ENCODE measurements around the gene RNU11. TPM values are rescaled to one million over a fixed set of nuclear protein-coding genes. Genes with fewer than 3 reads are reported as not detected.
"Not testable (repeated sequence)": the region's sequence is repeated elsewhere in the genome, so short reads cannot be mapped to it uniquely, and the experiment has no call there.

Gene RNU11
- total RNA-seq, 1 experiment from 2014 or later = not detected

DNA sequence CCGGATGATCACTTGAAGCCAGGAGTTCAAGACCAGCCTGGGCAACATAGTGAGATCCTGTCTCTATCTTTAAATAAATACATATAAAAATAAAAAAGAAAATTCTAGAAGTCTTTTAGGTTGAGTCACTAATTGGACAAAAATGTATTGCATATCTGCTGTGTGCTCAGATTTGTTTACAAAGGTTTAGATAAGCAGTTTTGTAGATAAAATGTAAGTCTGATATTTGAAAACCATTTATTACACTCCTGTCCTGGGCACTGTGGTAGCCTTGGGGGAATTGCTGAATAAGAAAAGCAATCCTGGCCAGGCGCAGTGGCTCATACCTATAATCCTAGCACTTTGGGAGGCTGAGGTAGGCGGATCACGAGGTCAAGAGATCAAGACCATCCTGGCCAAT lies 31.8 kb downstream of the RNU11 start:
- Histone ChIP-seq H3K4me1 (ENCODE audit: insufficient read depth, low read length) (no peaks in the 10 kb centered on the region), H3K9me3 (ENCODE audit: low read length) (no peaks in the 10 kb centered on the region), H2AFZ (ENCODE audit: low read length) (no peak overlapping the region), H3K4me3 (ENCODE audit: low read length) (no peak overlapping the region), H3K9ac (ENCODE audit: low read length) (no peak overlapping the region), H4K20me1 (ENCODE audit: low read length) (no peaks in the 10 kb centered on the region), H3K27ac (ENCODE audit: low read length) (no peak overlapping the region), H3F3A (ENCODE audit: low read length, unreplicated experiment) (no peaks in the 10 kb centered on the region), H3K79me2 (ENCODE audit: low read length) (no peaks in the 10 kb centered on the region), H3K36me3 (ENCODE audit: low read depth, low read length) (no peaks in the 10 kb centered on the region; the same call in 1 of the 2 replicates), H3K9me2 (replicated peaks; ENCODE audit: low read length) (no peaks in the 10 kb centered on the region), H3K4me2 (ENCODE audit: low read length) (no peak overlapping the region), H3K27me3 (ENCODE audit: low read length) (no peaks in the 10 kb centered on the region)
- CTCF ChIA-PET = no interaction called here
- no peak for ATAC-seq
- intact Hi-C loops (cut with micrococcal nuclease) = no loop called here
- TF ChIP-seq EZH2phosphoT487 (IDR thresholded peaks at IDR 0.05; ENCODE audit: borderline replicate concordance, low read length) = no peak
- no peak for TF ChIP-seq EZH2 (IDR thresholded peaks at IDR 0.05; ENCODE audit: low read length, unreplicated experiment)
- TF ChIP-seq, protein P1, sequence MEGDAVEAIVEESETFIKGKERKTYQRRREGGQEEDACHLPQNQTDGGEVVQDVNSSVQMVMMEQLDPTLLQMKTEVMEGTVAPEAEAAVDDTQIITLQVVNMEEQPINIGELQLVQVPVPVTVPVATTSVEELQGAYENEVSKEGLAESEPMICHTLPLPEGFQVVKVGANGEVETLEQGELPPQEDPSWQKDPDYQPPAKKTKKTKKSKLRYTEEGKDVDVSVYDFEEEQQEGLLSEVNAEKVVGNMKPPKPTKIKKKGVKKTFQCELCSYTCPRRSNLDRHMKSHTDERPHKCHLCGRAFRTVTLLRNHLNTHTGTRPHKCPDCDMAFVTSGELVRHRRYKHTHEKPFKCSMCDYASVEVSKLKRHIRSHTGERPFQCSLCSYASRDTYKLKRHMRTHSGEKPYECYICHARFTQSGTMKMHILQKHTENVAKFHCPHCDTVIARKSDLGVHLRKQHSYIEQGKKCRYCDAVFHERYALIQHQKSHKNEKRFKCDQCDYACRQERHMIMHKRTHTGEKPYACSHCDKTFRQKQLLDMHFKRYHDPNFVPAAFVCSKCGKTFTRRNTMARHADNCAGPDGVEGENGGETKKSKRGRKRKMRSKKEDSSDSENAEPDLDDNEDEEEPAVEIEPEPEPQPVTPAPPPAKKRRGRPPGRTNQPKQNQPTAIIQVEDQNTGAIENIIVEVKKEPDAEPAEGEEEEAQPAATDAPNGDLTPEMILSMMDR (conservative IDR thresholded peaks at IDR 0.05; ENCODE audit: low read depth, low read length) = no peak
- POLR2A ChIA-PET (ENCODE audit: unreplicated experiment) = no interaction called here
- no TSS peak for BruUV-seq (replicated peaks)
- DNase-seq = no peak

- no peak overlapping the region for H3K9ac ChIP-seq (ENCODE audit: low read length)
- ChIA-PET CTCF (no interaction called here), POLR2A (ENCODE audit: unreplicated experiment) (no interaction called here)
Measured at GRCh38 chr1:28682840-28683239, 34.4 kb downstream of the RNU11 start.

GRCh38 chr1:28684937-28685336 lies 36.5 kb downstream of the RNU11 start:
- Histone ChIP-seq H3K4me2 (ENCODE audit: low read length) (no peak overlapping the region), H3K27ac (ENCODE audit: low read length) (no peak overlapping the region), H3K9me3 (ENCODE audit: low read length) (no peaks in the 10 kb centered on the region), H3K4me3 (ENCODE audit: low read length) (no peak overlapping the region), H2AFZ (ENCODE audit: low read length) (no peak overlapping the region), H4K20me1 (ENCODE audit: low read length) (no peaks in the 10 kb centered on the region), H3K79me2 (ENCODE audit: low read length) (no peaks in the 10 kb centered on the region), H3K4me1 (ENCODE audit: insufficient read depth, low read length) (no peaks in the 10 kb centered on the region), H3K27me3 (ENCODE audit: low read length) (no peaks in the 10 kb centered on the region), H3K9ac (ENCODE audit: low read length) (no peak overlapping the region), H3K36me3 (ENCODE audit: low read depth, low read length) (no peaks in the 10 kb centered on the region; the same call in 1 of the 2 replicates), H3F3A (ENCODE audit: low read length, unreplicated experiment) (no peaks in the 10 kb centered on the region), H3K9me2 (replicated peaks; ENCODE audit: low read length) (no peaks in the 10 kb centered on the region)
- DNase-seq (no peak), ATAC-seq (no peak)
- BruUV-seq (replicated peaks) = no TSS peak
- CTCF ChIA-PET = no interaction called here
- POLR2A ChIA-PET (ENCODE audit: unreplicated experiment) = no interaction called here
- no peak for TF ChIP-seq EZH2phosphoT487 (IDR thresholded peaks at IDR 0.05; ENCODE audit: borderline replicate concordance, low read length)
- TF ChIP-seq, protein P1 (conservative IDR thresholded peaks at IDR 0.05; ENCODE audit: low read depth, low read length) = no peak
- no peak for TF ChIP-seq EZH2 (IDR thresholded peaks at IDR 0.05; ENCODE audit: low read length, unreplicated experiment)
- intact Hi-C loops (cut with micrococcal nuclease) = no loop called here

More at GRCh38 chr1:28682840-28683239, 34.4 kb downstream of the RNU11 start:
- Histone ChIP-seq H3K36me3 (ENCODE audit: low read depth, low read length) (no peaks in the 10 kb centered on the region; the same call in 1 of the 2 replicates), H4K20me1 (ENCODE audit: low read length) (no peaks in the 10 kb centered on the region), H3K4me1 (ENCODE audit: insufficient read depth, low read length) (no peaks in the 10 kb centered on the region), H3K27me3 (ENCODE audit: low read length) (no peaks in the 10 kb centered on the region), H3K9me2 (replicated peaks; ENCODE audit: low read length) (no peaks in the 10 kb centered on the region), H3K4me2 (ENCODE audit: low read length) (no peak overlapping the region), H3K79me2 (ENCODE audit: low read length) (no peaks in the 10 kb centered on the region), H3K27ac (ENCODE audit: low read length) (no peak overlapping the region), H3K4me3 (ENCODE audit: low read length) (no peak overlapping the region), H2AFZ (ENCODE audit: low read length) (no peak overlapping the region), H3F3A (ENCODE audit: low read length, unreplicated experiment) (no peaks in the 10 kb centered on the region), H3K9me3 (ENCODE audit: low read length) (no peaks in the 10 kb centered on the region)
- no peak for DNase-seq
- intact Hi-C loops (cut with micrococcal nuclease) = no loop called here
- TF ChIP-seq EZH2 (IDR thresholded peaks at IDR 0.05; ENCODE audit: low read length, unreplicated experiment) = no peak
- no peak for TF ChIP-seq EZH2phosphoT487 (IDR thresholded peaks at IDR 0.05; ENCODE audit: borderline replicate concordance, low read length)
- TF ChIP-seq, protein P1 (conservative IDR thresholded peaks at IDR 0.05; ENCODE audit: low read depth, low read length) = no peak
- no TSS peak for BruUV-seq (replicated peaks)
- no peak for ATAC-seq

GRCh38 chr1:28691627-28692026 lies 43.2 kb downstream of the RNU11 start:
- ATAC-seq = not testable (repeated sequence)

More at GRCh38 chr1:28691627-28692026, 43.2 kb downstream of the RNU11 start:
- H3K9ac ChIP-seq (ENCODE audit: low read length); H3K9me3 ChIP-seq (ENCODE audit: low read length); intact Hi-C loops (cut with micrococcal nuclease); H3K4me3 ChIP-seq (ENCODE audit: low read length); H3K27ac ChIP-seq (ENCODE audit: low read length); H2AFZ ChIP-seq (ENCODE audit: low read length); H3K9me2 ChIP-seq (replicated peaks; ENCODE audit: low read length); H3K4me1 ChIP-seq (ENCODE audit: insufficient read depth, low read length); H3F3A ChIP-seq (ENCODE audit: low read length, unreplicated experiment); CTCF ChIA-PET; H3K79me2 ChIP-seq (ENCODE audit: low read length); POLR2A ChIA-PET (ENCODE audit: unreplicated experiment); H3K4me2 ChIP-seq (ENCODE audit: low read length); BruUV-seq (replicated peaks); H4K20me1 ChIP-seq (ENCODE audit: low read length); H3K27me3 ChIP-seq (ENCODE audit: low read length); DNase-seq; H3K36me3 ChIP-seq (ENCODE audit: low read depth, low read length): not testable (repeated sequence)
